Loucy (cell line): ENCODE measurements around the gene TXNDC17.

ENCODE experiments used
- CTCF ChIP-seq: fragments of 200-600 bp; sonication (generic); conservative IDR thresholded peaks from 2 replicates; pipeline ENCODE4 v1.5.1; 2014; ENCODE audit warnings: mild to moderate bottlenecking, antibody characterized with exemption, low read length
- EZH2phosphoT487 ChIP-seq: fragments of 200-600 bp; IDR thresholded peaks from 2 replicates; pipeline ENCODE4 v1.6.1; 2018; ENCODE audit warnings: antibody characterized with exemption, mild to moderate bottlenecking, moderate library complexity, borderline replicate concordance

GRCh38 chr17:6683081-6683684 lies 42.3 kb downstream of the TXNDC17 start:
- TF ChIP-seq CTCF = no peak
- TF ChIP-seq EZH2phosphoT487 = no peak
